ENCODE data around the gene AMIGO1.

The AMIGO1 gene

GRCh38 chr1:109547463-109548320 is 38.2 kb upstream of the AMIGO1 start:
- H3K27me3 ChIP-seq (replicated peaks; ENCODE audit: control insufficient read depth, insufficient read depth, low read length), result no peaks in the 10 kb centered on the region
- no peaks in the 10 kb centered on the region for H3K36me3 ChIP-seq (ENCODE audit: control insufficient read depth, insufficient read depth, low read length)
- peak overlapping the region; percentile 100 for H3K4me3 ChIP-seq (replicated peaks; ENCODE audit: low read depth, low read length)
- DNase-seq (ENCODE audit: extremely low read depth, insufficient read length), result peak; percentile 32
- no peak for TF ChIP-seq CTCF (IDR thresholded peaks at IDR 0.05; ENCODE audit: insufficient read depth, low read length, poor library complexity, severe bottlenecking)

GRCh38 chr1:109546311-109547109 is 37.0 kb upstream of the AMIGO1 start:
- TF ChIP-seq CTCF (IDR thresholded peaks at IDR 0.05; ENCODE audit: insufficient read depth, low read length, poor library complexity, severe bottlenecking), result peak; percentile 70
- H3K4me3 ChIP-seq (replicated peaks; ENCODE audit: low read depth, low read length), result peak overlapping the region; percentile 100

GRCh38 chr1:109543988-109544735 is 34.6 kb upstream of the AMIGO1 start:
- Histone ChIP-seq H3K27me3 (replicated peaks; ENCODE audit: control insufficient read depth, insufficient read depth, low read length) (no peaks in the 10 kb centered on the region), H3K36me3 (ENCODE audit: control insufficient read depth, insufficient read depth, low read length) (no peaks in the 10 kb centered on the region), H3K4me3 (replicated peaks; ENCODE audit: low read depth, low read length) (no peak overlapping the region)
- no peak for TF ChIP-seq CTCF (IDR thresholded peaks at IDR 0.05; ENCODE audit: insufficient read depth, low read length, poor library complexity, severe bottlenecking)
- no peak for DNase-seq (ENCODE audit: extremely low read depth, insufficient read length)

More at GRCh38 chr1:109546311-109547109, 37.0 kb upstream of the AMIGO1 start:
- peak; percentile 42 for DNase-seq (ENCODE audit: extremely low read depth, insufficient read length)
- H3K27me3 ChIP-seq (replicated peaks; ENCODE audit: control insufficient read depth, insufficient read depth, low read length), result no peaks in the 10 kb centered on the region
- H3K36me3 ChIP-seq (ENCODE audit: control insufficient read depth, insufficient read depth, low read length), result no peaks in the 10 kb centered on the region

GRCh38 chr1:109543283-109543987 is 33.9 kb upstream of the AMIGO1 start:
- H3K4me3 ChIP-seq (replicated peaks; ENCODE audit: low read depth, low read length), result no peak overlapping the region
- TF ChIP-seq CTCF (IDR thresholded peaks at IDR 0.05; ENCODE audit: insufficient read depth, low read length, poor library complexity, severe bottlenecking), result no peak
- DNase-seq (ENCODE audit: extremely low read depth, insufficient read length), result no peak
- H3K27me3 ChIP-seq (replicated peaks; ENCODE audit: control insufficient read depth, insufficient read depth, low read length), result no peaks in the 10 kb centered on the region
- no peaks in the 10 kb centered on the region for H3K36me3 ChIP-seq (ENCODE audit: control insufficient read depth, insufficient read depth, low read length)

GRCh38 chr1:109542657-109543056 is 33.1 kb upstream of the AMIGO1 start:
- Histone ChIP-seq H3K4me3 (replicated peaks; ENCODE audit: low read depth, low read length) (no peak overlapping the region), H3K27me3 (replicated peaks; ENCODE audit: control insufficient read depth, insufficient read depth, low read length) (no peaks in the 10 kb centered on the region), H3K36me3 (ENCODE audit: control insufficient read depth, insufficient read depth, low read length) (no peaks in the 10 kb centered on the region)
- DNase-seq (ENCODE audit: extremely low read depth, insufficient read length), result no peak
- no peak for TF ChIP-seq CTCF (IDR thresholded peaks at IDR 0.05; ENCODE audit: insufficient read depth, low read length, poor library complexity, severe bottlenecking)
